Glutamatergic neuron (in vitro differentiated cells): Measurements from ENCODE around the gene IGFBP6. TPM values are rescaled to one million over a fixed set of nuclear protein-coding genes. Genes with fewer than 3 reads are reported as not detected.
A peak's percentile ranks its signal among the peaks of the same experiment; 100 is the strongest.

Experiments used
- DNase-seq: peaks from one replicate; pipeline ENCODE4 v3.0.0; 2022
- H3K27ac Mint-ChIP-seq: one replicate; pipeline ENCODE4 v1.8.0; 2020; ENCODE audit warnings: mild to moderate bottlenecking, mixed read lengths, inconsistent platforms; ENCODE audit not compliant: unreplicated experiment
- H3K27me3 Mint-ChIP-seq: one replicate; pipeline ENCODE4 v1.8.0; 2020; ENCODE audit warnings: mild to moderate bottlenecking, moderate library complexity, mixed read lengths, inconsistent platforms; ENCODE audit not compliant: unreplicated experiment
- H3K36me3 Mint-ChIP-seq: one replicate; pipeline ENCODE4 v1.8.0; 2020; ENCODE audit warnings: mild to moderate bottlenecking, mixed read lengths, inconsistent platforms; ENCODE audit not compliant: unreplicated experiment
- H3K4me1 Mint-ChIP-seq: one replicate; pipeline ENCODE4 v1.8.0; 2020; ENCODE audit warnings: mild to moderate bottlenecking, low read depth, mixed read lengths, inconsistent platforms; ENCODE audit not compliant: unreplicated experiment
- H3K4me3 Mint-ChIP-seq: one replicate; pipeline ENCODE4 v1.8.0; 2020; ENCODE audit warnings: mild to moderate bottlenecking, mixed read lengths, inconsistent platforms; ENCODE audit not compliant: unreplicated experiment
- H3K9me3 Mint-ChIP-seq: one replicate; pipeline ENCODE4 v1.8.0; 2020; ENCODE audit warnings: mild to moderate bottlenecking, moderate library complexity, mixed read lengths, inconsistent platforms; ENCODE audit not compliant: unreplicated experiment
- total RNA-seq: library from RNA; stranded (reverse); fragmentation: NEBNext Ultra II Directional; extraction: Animal tissue kit (Norgen Biotek cat#: 25700); gene quantifications from one replicate; pipeline ENCODE4 v1.2.1, GENCODE V29; 2021; ENCODE audit not compliant: unreplicated experiment
- TF ChIP-seq, protein P1 (sequence below): fragments of 200-600 bp; sonication (generic); IDR thresholded peaks from one replicate; pipeline ENCODE4 v1.5.0; 2021; ENCODE audit not compliant: partially characterized antibody, unreplicated experiment

IGFBP6 gene
- total RNA-seq, 1 donor from 2014 or later: not detected

- TF ChIP-seq, protein P1, sequence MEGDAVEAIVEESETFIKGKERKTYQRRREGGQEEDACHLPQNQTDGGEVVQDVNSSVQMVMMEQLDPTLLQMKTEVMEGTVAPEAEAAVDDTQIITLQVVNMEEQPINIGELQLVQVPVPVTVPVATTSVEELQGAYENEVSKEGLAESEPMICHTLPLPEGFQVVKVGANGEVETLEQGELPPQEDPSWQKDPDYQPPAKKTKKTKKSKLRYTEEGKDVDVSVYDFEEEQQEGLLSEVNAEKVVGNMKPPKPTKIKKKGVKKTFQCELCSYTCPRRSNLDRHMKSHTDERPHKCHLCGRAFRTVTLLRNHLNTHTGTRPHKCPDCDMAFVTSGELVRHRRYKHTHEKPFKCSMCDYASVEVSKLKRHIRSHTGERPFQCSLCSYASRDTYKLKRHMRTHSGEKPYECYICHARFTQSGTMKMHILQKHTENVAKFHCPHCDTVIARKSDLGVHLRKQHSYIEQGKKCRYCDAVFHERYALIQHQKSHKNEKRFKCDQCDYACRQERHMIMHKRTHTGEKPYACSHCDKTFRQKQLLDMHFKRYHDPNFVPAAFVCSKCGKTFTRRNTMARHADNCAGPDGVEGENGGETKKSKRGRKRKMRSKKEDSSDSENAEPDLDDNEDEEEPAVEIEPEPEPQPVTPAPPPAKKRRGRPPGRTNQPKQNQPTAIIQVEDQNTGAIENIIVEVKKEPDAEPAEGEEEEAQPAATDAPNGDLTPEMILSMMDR: no peak
- H3K27me3 Mint-ChIP-seq: peaks cover 11% of the 10 kb centered on the region
- H3K4me1 Mint-ChIP-seq: no peaks in the 10 kb centered on the region
- DNase-seq: no peak
- H3K27ac Mint-ChIP-seq: no peak overlapping the region
- H3K9me3 Mint-ChIP-seq: no peaks in the 10 kb centered on the region
- no peaks in the 10 kb centered on the region for H3K36me3 Mint-ChIP-seq
- no peak overlapping the region for H3K4me3 Mint-ChIP-seq
Measured at GRCh38 chr12:53115891-53116648, 18.6 kb downstream of the IGFBP6 start.

DNA sequence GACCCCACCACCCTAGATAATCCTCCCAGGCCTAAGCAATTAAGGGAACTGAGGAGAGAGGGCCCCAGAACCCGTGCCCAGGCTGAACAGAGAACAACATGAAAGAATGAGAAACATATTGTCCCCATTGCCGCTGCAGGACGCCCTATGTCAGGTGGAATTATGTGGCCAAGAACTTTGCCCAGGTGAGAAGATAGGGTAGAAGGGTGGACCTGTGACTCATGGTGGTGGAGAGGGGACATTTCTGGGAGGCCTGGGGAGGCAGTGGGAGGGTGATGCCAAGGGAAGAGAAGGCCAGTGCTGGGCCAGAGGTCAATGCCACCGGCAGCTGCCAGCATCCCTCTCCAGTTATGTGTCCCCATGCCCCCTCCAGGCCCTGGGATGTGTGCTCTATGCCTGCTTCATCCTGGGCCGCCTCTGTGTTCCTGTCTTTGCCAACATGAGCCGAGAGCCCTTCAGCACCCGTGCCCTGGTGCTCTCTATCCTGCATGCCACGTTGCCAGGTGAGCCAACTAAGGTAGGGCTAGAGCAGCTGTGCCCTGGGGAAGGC is 21.4 kb downstream of the IGFBP6 start:
- peaks cover 3% of the 10 kb centered on the region for H3K4me1 Mint-ChIP-seq
- H3K9me3 Mint-ChIP-seq: peaks cover 2% of the 10 kb centered on the region
- H3K36me3 Mint-ChIP-seq: peaks cover under 1% of the 10 kb centered on the region
- H3K27me3 Mint-ChIP-seq: peaks cover 12% of the 10 kb centered on the region
- H3K27ac Mint-ChIP-seq: no peak overlapping the region
- H3K4me3 Mint-ChIP-seq: no peak overlapping the region
- DNase-seq: no peak
- TF ChIP-seq, protein P1: no peak

- peaks cover 12% of the 10 kb centered on the region for H3K27me3 Mint-ChIP-seq
- TF ChIP-seq, protein P1: no peak
- DNase-seq: no peak
- H3K4me3 Mint-ChIP-seq: no peak overlapping the region
- H3K9me3 Mint-ChIP-seq: peaks cover 3% of the 10 kb centered on the region
- H3K36me3 Mint-ChIP-seq: peaks cover 3% of the 10 kb centered on the region
- H3K4me1 Mint-ChIP-seq: peaks cover 3% of the 10 kb centered on the region
- no peak overlapping the region for H3K27ac Mint-ChIP-seq
Measured at GRCh38 chr12:53120685-53121525, 23.4 kb downstream of the IGFBP6 start.

DNA sequence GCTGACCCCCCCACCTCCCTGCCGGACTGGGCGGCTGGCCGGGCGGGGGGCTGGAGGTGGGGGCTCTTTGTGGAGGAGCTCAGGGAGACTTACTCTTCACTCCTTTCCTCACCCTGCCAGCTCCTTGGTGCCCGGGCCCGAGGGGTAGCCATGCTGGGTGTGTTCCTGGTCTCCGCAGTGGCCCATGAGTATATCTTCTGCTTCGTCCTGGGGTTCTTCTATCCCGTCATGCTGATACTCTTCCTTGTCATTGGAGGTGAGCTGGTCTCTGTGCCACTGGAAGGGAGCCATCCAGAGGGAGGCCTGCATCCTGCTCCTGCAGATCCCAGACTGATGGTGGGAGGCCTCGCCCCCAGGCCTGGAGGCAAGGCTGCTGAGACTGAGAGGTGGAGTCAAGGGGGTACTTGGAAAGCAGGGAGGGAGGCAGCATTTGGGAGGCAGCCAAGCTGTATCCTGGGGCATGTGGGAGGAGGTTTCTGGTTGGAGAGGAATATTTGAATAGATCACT is 25.5 kb downstream of the IGFBP6 start:
- no peak for DNase-seq
- TF ChIP-seq, protein P1: no peak
- H3K9me3 Mint-ChIP-seq: peaks cover 3% of the 10 kb centered on the region
- H3K4me3 Mint-ChIP-seq: no peak overlapping the region
- peaks cover 3% of the 10 kb centered on the region for H3K4me1 Mint-ChIP-seq
- H3K27me3 Mint-ChIP-seq: peaks cover 12% of the 10 kb centered on the region
- peaks cover 3% of the 10 kb centered on the region for H3K36me3 Mint-ChIP-seq
- peak overlapping the region; percentile 71 for H3K27ac Mint-ChIP-seq
